Non-pigmented ciliary epithelial cell (primary cell): ENCODE results near the gene ZRANB1.

Experiments
- DNase-seq: peaks from one replicate; pipeline ENCODE4 v3.0.0-alpha.2; 2010; ENCODE audit warnings: low read depth

ZRANB1 gene

DNA sequence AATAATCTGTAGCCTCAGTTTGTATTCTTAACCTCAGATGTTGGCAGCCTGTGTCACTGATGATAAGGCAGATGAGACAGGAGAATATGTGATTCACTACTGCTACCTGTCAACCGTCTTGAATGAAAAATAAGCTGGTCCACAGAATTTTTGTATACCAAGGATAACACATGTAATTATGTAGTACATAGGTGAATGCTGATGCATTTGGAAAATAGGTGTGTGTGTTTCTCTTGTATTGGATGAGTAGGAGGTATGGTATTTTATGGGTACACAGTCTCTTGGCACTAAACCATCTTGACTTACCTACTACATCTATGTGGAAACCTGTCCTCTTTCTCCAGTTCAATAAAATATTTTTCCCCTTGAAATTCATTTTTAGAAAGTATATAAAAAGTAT, 20.7 kb upstream of the ZRANB1 start:
- DNase-seq, result no peak

- DNase-seq, result no peak
These were observed 18.2 kb upstream of the ZRANB1 start for GRCh38 chr10:124923684-124924083.

GRCh38 chr10:124926548-124926947, 15.4 kb upstream of the ZRANB1 start:
- no peak for DNase-seq

GRCh38 chr10:124928087-124928486, 13.8 kb upstream of the ZRANB1 start:
- DNase-seq, result no peak

- no peak for DNase-seq
These were observed 13.4 kb upstream of the ZRANB1 start for GRCh38 chr10:124928545-124928944.

GRCh38 chr10:124935946-124936345, 6.0 kb upstream of the ZRANB1 start:
- no peak for DNase-seq

- no peak for DNase-seq
These were observed 5.1 kb upstream of the ZRANB1 start for GRCh38 chr10:124936813-124937212.

- DNase-seq, result no peak
These were observed 2.6 kb upstream of the ZRANB1 start for GRCh38 chr10:124939290-124939689.

DNA sequence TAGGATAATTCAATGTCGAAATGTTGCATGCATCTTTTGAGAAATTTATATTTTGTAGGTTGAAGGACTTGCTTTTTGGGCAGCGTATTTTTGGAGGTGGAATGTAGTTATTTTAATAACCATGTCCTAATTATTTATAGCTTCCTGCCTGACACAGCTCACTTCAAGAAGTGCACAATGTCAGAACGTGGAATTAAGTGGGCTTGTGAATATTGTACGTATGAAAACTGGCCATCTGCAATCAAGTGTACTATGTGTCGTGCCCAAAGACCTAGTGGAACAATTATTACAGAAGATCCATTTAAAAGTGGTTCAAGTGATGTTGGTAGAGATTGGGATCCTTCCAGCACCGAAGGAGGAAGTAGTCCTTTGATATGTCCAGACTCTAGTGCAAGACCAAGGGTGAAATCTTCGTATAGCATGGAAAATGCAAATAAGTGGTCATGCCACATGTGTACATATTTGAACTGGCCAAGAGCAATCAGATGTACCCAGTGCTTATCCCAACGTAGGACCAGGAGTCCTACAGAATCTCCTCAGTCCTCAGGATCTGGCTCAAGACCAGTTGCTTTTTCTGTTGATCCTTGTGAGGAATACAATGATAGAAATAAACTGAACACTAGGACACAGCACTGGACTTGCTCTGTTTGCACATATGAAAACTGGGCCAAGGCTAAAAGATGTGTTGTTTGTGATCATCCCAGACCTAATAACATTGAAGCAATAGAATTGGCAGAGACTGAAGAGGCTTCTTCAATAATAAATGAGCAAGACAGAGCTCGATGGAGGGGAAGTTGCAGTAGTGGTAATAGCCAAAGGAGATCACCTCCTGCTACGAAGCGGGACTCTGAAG, 620 bp downstream of the ZRANB1 start:
- DNase-seq, result no peak

- peak; percentile 62 for DNase-seq
These were observed 1.6 kb downstream of the ZRANB1 start for GRCh38 chr10:124943301-124944092.

DNA sequence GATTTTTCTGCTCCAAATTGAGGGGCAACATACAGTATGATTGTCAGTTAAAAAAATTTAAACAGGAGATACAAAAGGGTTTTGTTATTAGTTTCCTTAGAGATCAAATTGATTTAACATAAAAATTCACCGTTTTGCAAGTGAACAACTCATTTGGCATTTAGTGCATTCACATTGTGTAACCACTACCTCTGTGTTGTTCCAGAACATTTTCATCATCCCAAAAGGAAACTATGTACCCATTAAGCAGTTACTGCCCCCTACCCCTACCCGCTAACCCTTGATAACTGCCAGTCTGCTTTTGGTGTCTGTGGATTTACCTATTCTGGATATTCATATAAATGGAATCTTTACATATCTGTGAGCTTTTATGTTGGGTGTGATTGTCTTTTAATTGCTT, 3.1 kb downstream of the ZRANB1 start:
- no peak for DNase-seq

DNA sequence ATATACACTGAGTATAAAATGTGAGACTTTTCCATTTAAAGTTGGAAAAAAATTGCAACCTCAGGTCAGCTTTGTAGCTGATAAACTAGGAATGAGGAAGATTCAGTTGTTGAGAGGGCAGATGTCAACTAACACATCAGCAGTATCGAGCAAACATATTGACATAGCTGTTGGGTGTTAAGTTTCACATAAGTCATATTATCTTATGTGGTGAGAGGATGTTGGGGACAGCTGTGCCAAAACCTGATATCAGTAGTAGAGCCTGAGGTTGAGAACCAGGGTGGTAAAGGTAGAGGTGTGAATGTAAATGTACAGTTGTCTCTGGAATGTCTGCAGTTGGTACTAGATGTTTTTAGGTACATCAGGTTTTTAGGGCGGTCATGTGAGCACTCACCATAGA, 5.0 kb downstream of the ZRANB1 start:
- DNase-seq, result no peak

- no peak for DNase-seq
These were observed 7.6 kb downstream of the ZRANB1 start for GRCh38 chr10:124949543-124949942.

DNA sequence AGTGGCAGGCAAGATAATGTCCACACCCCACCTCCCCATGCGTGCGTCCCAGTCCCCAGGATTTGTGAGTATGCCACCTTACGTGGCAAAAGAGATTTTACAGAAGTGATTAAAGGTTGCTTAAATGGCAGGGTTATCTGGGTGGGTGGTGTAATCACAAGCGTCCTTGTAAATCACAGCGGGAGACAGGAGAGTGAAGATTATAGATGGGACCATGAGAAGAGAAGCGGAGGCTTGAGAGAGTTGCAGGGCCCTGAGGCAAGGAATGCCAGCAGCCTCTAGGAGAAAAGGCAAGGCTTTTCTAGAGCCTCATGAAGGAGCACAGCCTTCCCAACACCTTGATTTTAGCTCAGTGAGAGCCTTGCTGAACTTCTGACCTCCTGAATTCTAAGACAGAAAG, 10.2 kb downstream of the ZRANB1 start:
- DNase-seq, result no peak

- DNase-seq, result no peak
These were observed 11.5 kb downstream of the ZRANB1 start for GRCh38 chr10:124953421-124953820.

DNA sequence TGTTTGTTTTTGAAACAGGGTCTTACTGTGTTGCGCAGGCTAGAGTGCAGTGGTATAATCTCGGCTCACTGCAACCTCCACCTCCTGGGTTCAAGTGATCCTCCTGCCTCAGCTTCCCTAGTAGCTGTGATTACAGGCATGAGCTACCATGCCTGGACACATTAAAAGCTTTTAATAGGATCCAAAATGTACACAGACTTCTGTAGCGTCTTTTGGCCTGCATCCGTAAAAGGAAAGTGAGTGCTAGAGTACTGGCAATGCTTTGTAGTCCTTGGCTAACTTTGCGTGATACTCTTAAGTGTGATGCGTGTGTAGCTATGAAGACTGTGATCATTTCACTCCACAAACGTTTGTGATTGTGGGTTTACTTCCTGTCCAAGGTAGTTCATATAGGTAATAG, 13.3 kb downstream of the ZRANB1 start:
- DNase-seq, result no peak

GRCh38 chr10:124955868-124956267, 13.9 kb downstream of the ZRANB1 start:
- no peak for DNase-seq

- no peak for DNase-seq
These were observed 14.8 kb downstream of the ZRANB1 start for GRCh38 chr10:124956764-124957163.

GRCh38 chr10:124957404-124957947, 15.6 kb downstream of the ZRANB1 start:
- DNase-seq, result no peak

DNA sequence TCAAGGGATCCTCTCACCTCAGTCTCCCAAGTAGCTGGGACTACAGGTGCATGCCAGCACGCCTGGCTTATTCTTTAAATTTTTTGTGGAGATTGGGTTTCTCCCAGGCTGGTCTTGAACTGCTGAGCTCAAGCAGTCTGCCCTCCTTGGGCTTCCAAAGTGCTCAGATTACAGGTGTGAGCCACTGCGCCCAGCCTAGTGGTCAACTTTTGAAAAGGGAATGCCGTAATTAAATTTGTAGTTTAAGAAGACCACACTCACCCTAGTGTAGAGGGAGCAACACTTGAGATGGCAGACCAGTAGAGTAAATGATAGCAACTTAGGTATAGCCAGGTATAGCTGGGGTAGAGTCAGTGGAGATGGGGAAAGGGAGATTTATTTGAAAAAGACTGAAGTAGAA, 17.6 kb downstream of the ZRANB1 start:
- DNase-seq, result no peak

DNA sequence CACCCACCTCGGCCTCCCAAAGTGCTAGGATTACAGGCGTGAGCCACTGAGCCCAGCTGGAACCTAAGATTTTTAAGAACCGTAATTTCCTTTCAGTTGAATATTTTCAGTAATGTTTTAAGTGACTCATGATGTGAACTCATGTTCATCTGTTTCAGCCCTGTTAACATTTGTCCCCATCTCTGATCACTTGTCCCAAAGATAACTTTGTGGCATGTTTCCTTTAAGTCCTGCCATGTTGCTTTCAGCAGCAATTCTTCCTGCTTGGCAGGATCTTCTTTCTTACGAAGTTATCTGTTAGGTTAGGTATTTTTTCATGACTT, 19.3 kb downstream of the ZRANB1 start:
- DNase-seq, result no peak

DNA sequence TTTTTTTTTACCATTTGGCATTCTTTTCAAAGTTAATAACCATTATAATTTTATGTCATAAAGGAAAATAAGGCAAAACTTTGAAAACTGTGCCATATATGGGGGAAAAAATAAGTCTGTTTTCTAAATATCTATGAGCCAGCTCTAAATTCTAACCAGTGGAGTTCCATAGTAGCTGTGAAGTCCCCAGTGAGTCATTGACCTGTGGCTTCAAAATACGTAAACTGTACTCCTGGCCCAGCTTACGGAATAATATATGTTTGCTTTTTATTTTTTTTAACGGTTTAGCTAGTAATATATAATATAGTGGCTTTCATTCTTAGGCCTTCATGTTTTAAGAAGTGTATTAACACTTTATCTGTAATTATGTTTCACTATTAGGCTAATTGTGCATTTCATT, 20.5 kb downstream of the ZRANB1 start:
- no peak for DNase-seq
